Measurements from ENCODE around the gene ITIH3. TPM values are rescaled to one million over a fixed set of nuclear protein-coding genes. Genes with fewer than 3 reads are reported as not detected.

ITIH3 gene
- total RNA-seq, 1 donor from 2014 or later: not detected

GRCh38 chr3:52784021-52784621, 10.5 kb upstream of the ITIH3 start:
- peak; percentile 1 for DNase-seq
- TF ChIP-seq, protein P1, sequence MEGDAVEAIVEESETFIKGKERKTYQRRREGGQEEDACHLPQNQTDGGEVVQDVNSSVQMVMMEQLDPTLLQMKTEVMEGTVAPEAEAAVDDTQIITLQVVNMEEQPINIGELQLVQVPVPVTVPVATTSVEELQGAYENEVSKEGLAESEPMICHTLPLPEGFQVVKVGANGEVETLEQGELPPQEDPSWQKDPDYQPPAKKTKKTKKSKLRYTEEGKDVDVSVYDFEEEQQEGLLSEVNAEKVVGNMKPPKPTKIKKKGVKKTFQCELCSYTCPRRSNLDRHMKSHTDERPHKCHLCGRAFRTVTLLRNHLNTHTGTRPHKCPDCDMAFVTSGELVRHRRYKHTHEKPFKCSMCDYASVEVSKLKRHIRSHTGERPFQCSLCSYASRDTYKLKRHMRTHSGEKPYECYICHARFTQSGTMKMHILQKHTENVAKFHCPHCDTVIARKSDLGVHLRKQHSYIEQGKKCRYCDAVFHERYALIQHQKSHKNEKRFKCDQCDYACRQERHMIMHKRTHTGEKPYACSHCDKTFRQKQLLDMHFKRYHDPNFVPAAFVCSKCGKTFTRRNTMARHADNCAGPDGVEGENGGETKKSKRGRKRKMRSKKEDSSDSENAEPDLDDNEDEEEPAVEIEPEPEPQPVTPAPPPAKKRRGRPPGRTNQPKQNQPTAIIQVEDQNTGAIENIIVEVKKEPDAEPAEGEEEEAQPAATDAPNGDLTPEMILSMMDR (IDR thresholded peaks at IDR 0.05; ENCODE audit: partially characterized antibody, unreplicated experiment): no peak
- Mint-ChIP-seq H3K4me1 (ENCODE audit: low read depth, unreplicated experiment) (peaks cover 2% of the 10 kb centered on the region), H3K9me3 (ENCODE audit: unreplicated experiment) (peaks cover 2% of the 10 kb centered on the region), H3K27ac (ENCODE audit: unreplicated experiment) (no peak overlapping the region), H3K4me3 (ENCODE audit: unreplicated experiment) (no peak overlapping the region), H3K36me3 (ENCODE audit: unreplicated experiment) (no peaks in the 10 kb centered on the region), H3K27me3 (ENCODE audit: unreplicated experiment) (peaks cover 8% of the 10 kb centered on the region)

- Mint-ChIP-seq H3K9me3 (ENCODE audit: unreplicated experiment) (peaks cover 3% of the 10 kb centered on the region), H3K27ac (ENCODE audit: unreplicated experiment) (no peak overlapping the region), H3K4me1 (ENCODE audit: low read depth, unreplicated experiment) (peaks cover 2% of the 10 kb centered on the region), H3K36me3 (ENCODE audit: unreplicated experiment) (no peaks in the 10 kb centered on the region), H3K27me3 (ENCODE audit: unreplicated experiment) (peaks cover 6% of the 10 kb centered on the region), H3K4me3 (ENCODE audit: unreplicated experiment) (no peak overlapping the region)
- peak; percentile 4 for DNase-seq
- TF ChIP-seq, protein P1 (IDR thresholded peaks at IDR 0.05; ENCODE audit: partially characterized antibody, unreplicated experiment): no peak
These were observed 9.5 kb upstream of the ITIH3 start for GRCh38 chr3:52784931-52785590.

DNA sequence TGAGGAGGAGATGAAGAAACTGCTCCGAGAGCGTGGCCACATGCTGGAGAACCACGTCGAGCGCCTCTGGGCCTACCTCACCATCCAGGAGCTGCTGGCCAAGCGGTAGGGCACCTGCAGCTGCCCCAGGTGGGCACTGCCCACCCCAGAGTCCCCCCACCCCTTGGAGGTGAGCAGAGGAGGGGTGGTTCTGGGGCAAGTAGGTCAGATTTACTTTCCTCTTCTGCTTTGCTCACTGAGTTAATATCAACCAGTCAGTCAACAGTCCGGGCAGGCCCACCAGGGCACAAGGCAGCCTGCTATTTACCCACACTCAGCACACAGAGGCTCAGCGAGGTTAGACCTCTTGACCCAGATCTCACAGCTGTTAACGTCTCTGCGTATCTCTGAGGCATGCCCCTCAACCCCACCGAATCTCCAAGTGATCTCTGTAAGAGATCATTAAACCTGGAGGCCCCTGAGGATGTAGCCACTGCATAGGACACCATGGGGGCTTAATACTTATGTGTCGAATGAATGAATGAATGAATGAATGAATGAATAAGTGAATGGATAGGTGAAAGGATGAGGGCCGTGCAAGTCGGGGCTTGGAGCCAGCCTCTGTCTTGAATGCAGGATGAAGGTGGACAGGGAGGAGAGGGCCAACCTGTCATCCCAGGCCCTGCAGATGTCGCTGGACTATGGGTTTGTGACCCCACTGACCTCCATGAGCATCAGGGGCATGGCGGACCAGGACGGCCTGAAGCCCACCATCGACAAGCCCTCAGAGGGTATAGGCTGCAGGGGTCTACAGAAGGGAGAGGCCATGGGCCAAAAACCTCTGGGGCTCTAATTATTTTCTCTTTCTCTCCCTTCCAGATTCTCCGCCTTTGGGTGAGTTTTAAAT, 8.0 kb upstream of the ITIH3 start:
- Mint-ChIP-seq H3K4me3 (ENCODE audit: unreplicated experiment) (no peak overlapping the region), H3K27ac (ENCODE audit: unreplicated experiment) (no peak overlapping the region), H3K4me1 (ENCODE audit: low read depth, unreplicated experiment) (peaks cover 2% of the 10 kb centered on the region), H3K9me3 (ENCODE audit: unreplicated experiment) (peaks cover 2% of the 10 kb centered on the region), H3K36me3 (ENCODE audit: unreplicated experiment) (no peaks in the 10 kb centered on the region), H3K27me3 (ENCODE audit: unreplicated experiment) (peaks cover 5% of the 10 kb centered on the region)
- peak; percentile 2 for DNase-seq
- TF ChIP-seq, protein P1 (IDR thresholded peaks at IDR 0.05; ENCODE audit: partially characterized antibody, unreplicated experiment): no peak

DNA sequence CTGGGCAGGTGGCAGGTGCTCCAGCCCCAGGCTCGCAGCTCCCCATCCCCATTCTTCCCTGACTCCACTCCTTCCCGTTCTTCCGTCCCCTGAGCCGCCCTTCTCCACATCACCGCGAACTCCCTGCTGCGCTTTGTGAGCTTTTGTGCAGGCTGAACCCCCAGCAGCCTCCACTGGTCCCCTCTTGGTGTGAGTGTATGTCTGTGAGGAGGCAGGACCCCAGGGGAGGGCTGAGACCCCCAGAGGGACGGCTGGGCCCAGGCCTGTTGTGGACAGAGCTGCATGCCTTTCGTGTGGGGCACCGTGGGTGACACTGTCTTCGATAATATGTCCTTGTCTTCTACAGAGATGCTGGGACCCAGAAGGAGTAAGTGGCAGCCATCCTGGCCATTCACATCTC, 7.3 kb upstream of the ITIH3 start:
- TF ChIP-seq, protein P1 (IDR thresholded peaks at IDR 0.05; ENCODE audit: partially characterized antibody, unreplicated experiment): no peak
- Mint-ChIP-seq H3K4me1 (ENCODE audit: low read depth, unreplicated experiment) (peaks cover 2% of the 10 kb centered on the region), H3K36me3 (ENCODE audit: unreplicated experiment) (no peaks in the 10 kb centered on the region), H3K4me3 (ENCODE audit: unreplicated experiment) (no peak overlapping the region), H3K27me3 (ENCODE audit: unreplicated experiment) (peaks cover 5% of the 10 kb centered on the region), H3K9me3 (ENCODE audit: unreplicated experiment) (peaks cover 2% of the 10 kb centered on the region), H3K27ac (ENCODE audit: unreplicated experiment) (no peak overlapping the region)
- DNase-seq: peak; percentile 9

Data from glutamatergic neuron (in vitro differentiated cells).